Suppressor macrophage (primary cell): ENCODE measurements around the gene F7.
"Not testable (repeated sequence)": the region's sequence is repeated elsewhere in the genome, so short reads cannot be mapped to it uniquely, and the experiment has no call there.

Source experiments
- DNase-seq, 4 experiments: peaks; one replicate each; pipeline ENCODE4 v3.0.0-alpha.2; 2020 to 2022

Gene F7

GRCh38 chr13:113153810-113154748, 48.5 kb downstream of the F7 start:
- DNase-seq, result peak; percentile 59 to 87 (median 76)

GRCh38 chr13:113155201-113155600, 49.6 kb downstream of the F7 start:
- no peak for DNase-seq

GRCh38 chr13:113155982-113156655, 50.5 kb downstream of the F7 start:
- DNase-seq, result no peak

DNA sequence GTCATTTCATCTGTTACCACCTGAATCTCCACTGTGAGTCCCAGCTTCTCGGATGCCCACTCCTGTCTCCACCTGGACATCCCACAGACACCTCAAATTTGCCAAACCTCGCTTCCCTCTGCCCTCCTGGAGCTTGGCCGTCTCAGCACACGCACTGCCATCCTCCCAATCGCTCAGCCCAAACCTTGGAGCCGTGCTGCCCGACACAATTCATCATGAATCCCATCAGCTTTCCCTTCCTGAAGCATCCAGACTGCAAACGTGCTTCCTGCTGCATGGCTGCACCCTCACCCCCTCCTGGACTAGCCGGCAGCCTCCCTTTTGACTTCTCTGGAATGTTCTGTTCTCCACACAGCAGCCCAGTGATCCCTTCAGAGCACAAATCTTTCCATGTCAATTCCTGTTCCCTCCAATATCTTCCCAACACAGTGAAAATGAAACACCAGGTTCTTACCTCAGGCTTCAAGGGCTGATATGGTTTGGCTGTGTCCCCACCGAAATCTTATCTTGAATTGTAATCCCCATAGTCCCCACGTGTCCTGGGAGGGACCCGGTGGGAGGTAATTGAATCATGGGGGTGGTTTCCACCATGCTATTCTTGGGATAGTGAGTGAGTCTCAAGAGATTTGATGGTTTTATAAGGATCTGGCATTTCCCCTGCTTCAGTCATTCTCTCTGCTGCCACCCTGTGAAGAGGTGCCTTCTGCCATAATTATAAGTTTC, 51.8 kb downstream of the F7 start:
- no peak for DNase-seq

GRCh38 chr13:113157929-113158747, 52.5 kb downstream of the F7 start, which contains the start of gene PROZ:
Gene PROZ, plus strand, starts transcription at chr13:113158648. Its CDS starts 13 bp downstream, at chr13:113158661.
- no peak for DNase-seq

DNA sequence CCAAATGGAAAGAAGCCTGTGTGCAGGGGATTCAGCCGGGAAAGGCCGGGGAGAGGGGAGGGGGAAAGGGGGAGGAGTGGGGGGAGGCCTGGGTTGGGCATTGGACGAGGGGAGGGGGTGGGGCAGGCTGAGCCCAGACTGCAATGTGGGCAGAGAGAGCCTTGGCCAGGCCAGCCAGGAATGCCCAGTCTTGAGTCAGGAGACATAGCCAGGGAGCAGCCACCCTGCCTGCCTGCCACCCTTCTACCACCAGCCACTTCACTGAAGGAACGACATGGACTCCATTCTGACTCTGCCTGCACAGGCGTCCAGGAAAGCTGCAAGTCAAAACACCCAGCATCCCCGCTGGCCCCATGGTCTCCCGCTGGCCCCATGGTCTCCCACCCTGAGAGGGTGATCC, 53.4 kb downstream of the F7 start:
- no peak for DNase-seq

DNA sequence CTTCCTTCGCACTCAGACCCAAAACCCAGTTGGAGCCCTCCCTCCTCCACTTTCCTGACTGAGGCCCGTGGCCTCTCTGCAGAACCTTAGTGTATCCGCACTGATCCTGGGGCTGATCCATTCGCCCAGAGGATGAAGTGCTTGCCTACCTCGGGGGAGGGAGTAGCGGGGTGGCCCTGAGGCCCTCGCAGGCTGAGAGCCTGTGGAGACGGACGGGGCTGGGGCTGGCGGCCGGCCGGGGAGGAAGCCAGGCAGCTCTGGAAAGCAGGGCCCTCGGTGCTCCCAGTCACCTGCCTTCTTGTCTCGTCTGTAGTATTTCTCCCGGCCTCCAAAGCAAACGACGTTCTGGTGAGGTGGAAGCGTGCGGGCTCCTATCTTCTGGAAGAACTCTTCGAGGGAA, 54.1 kb downstream of the F7 start:
- no peak for DNase-seq

DNA sequence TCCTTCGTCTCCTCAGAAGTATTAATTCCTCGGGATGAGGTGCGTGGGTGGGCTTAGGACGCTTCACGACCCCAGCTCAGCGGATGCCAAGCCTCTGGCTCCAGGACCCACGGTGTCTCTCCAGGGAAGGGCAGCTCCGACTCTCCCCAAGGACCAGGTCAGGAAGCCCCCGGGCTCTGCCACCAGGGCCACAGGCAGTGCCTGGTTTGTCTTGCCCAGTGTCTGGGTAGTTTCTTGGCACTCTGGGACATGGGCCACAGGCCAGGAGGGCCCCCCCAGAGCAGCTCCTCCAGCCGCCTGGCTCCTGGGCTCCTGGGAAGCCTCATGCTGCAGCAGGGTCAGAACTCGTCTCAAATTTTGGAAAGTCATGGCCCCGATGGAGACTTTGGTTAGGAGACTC, 55.4 kb downstream of the F7 start:
- no peak for DNase-seq

GRCh38 chr13:113161433-113161832, 55.8 kb downstream of the F7 start:
- no peak for DNase-seq

GRCh38 chr13:113161975-113162374, 56.4 kb downstream of the F7 start:
- not testable (repeated sequence) for DNase-seq

- DNase-seq, result no peak
Observed at GRCh38 chr13:113162783-113163685, 57.4 kb downstream of the F7 start.

- DNase-seq, result no peak
Observed at GRCh38 chr13:113164492-113164891, 58.9 kb downstream of the F7 start.

DNA sequence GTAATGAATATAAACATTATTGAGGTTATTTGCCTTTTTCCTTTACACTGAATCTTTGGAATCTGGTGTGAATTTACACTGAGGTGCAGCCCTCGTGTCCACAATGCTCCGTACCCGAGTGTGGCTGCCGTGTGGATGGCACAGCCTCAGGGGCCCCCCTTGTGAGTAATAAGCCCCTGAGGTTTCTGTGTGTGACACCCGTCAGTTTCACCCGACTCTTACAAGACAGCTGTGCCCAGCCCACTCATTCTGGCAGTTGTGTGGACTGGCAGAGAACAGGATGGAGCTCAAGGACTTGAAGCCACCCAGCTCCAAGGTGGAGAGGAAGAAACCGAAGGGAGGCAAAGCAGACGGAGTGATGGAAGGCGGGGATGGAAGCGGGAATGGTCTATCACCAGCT, 60.7 kb downstream of the F7 start:
- DNase-seq, result no peak

DNA sequence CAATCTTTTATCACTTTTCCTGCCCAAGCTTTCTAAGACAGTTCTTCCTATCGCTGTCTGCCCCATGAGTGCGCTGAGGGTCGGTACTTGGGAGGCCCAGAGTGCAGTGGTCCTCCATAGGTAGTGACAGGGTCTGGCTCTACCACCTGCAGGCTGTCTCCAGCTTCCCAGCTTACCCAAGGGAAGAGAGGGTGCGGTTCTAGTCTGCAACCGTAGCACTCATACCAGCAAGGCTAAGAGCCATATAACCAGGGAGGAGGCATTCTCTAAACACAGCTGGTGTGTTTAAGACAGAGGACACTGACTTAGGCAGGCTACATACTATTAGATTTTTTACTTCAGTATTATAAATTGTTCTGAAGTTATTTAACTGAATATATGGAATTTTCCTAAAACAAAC, 61.1 kb downstream of the F7 start:
- DNase-seq, result no peak

- DNase-seq, result no peak
Observed at GRCh38 chr13:113167155-113167554, 61.6 kb downstream of the F7 start.

DNA sequence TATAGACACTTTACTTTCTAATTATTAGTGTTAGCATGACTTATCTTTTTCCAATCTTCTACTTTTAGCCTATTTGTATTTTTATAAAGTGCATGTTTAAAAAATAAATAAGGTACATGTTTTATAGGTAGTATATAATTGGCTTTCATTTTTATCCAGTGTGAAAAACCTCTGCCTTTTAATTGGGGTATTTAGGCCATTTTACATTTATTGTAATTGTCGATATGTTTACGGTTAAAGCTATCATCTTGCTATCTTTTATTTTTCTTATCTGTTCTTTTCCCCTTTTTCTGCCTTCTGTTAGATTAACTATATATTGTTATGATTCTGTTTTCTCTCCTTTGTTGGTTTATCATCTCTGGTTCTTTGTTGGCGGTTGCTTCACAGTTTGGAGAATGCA, 62.0 kb downstream of the F7 start:
- no peak for DNase-seq

- no peak for DNase-seq
Observed at GRCh38 chr13:113168211-113168610, 62.6 kb downstream of the F7 start.

DNA sequence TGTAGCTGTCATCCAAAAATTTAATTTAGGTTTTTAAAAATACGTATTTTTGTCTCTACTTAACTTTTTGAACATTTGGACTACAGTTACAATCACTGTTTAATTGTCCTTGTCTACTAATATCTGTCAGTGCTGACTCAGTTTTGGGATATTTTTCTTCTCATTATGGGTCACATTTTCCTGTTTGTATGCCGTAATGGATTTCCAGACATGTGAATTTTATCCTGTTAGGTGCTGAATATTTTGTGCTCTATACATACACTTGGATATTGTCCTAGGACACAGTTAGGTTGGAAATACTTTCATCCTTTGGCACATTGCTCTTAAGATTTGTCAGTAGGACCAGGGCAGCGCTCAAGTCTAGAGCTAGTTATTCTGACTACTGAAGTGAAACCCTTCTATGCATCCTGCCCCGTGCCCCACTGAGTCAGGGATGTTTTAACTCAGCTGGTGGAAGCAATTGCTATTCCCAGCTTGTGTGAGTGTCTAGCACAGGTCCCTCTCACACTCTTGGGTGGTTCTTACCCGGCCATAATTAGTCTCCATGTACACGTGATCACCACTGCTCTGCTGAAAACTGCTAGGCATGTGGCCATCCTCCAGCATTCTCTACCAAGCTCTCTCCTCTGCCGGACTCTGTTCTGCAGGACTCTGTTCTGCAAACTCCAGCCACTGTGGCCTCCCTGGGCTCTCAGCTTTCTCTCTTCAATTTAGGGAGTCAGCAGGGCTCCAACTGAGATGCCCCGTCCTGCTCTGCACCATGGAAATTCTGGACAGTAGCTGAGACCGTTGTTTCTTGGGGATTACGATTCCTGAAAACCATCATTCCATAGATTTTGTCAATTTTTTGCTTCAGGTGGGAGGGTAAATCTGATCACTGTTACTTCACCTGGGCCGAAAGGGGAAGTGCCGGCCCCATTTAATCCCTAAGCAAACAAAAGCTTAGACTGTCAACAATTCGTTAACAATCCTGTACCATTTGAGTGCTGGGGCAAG, 64.0 kb downstream of the F7 start:
- DNase-seq, result no peak
